ENCODE measurements around the gene RAB22A. TPM values are rescaled to one million over a fixed set of nuclear protein-coding genes. Genes with fewer than 3 reads are reported as not detected.

RAB22A gene
- total and polyA plus RNA-seq, 9 of the 15 experiments (the other 6 are each of a cell fraction or from before 2014, with no cell fraction given), result 1.1 to 8.0 (median 6.7) TPM

DNA sequence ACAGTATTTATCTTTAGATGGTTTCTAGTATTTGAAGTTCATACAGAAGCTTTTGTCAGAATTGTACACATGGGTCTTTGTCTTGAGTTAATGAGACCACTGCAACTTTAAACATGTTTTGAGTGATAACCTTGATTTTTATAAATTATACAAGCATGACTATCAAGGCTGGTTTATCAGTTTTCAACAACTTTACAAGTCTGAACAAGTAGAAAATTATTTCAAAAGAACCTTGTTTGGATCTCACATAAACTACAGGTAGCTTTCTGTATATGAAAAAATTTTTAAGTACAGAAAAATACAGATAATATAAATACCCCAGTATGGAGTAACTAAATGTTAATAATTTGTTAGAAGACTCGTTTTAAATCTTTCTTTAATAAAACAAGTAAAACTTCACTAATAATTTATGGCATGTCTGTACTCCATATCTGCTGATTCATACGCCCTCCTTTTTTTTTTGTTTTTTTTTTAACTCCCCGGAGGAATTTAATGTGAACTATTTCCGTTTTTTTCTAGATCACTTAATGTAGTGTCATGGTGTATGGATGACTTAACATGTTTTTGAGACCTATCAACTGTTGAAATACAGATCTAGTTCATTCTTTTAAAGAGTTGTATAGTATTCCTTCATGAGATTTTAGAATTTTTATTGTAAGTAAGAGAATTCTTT is 97.8 kb downstream of the RAB22A start (continued):
- TF ChIP-seq TEAD2 (tag; IDR thresholded peaks at IDR 0.05) (no peak), SMARCE1 (IDR thresholded peaks at IDR 0.05) (0 out of 2 replicates have a peak, but pooled peaks have one; percentile 19), KLF10 (CRISPR knock-in tag; IDR thresholded peaks at IDR 0.05) (no peak), SMAD4 (CRISPR knock-in tag; conservative IDR thresholded peaks at IDR 0.05) (no peak), HMG20B (CRISPR knock-in tag; IDR thresholded peaks at IDR 0.05) (no peak), PHF21A (IDR thresholded peaks at IDR 0.05; ENCODE audit: borderline replicate concordance, low read depth) (no peak), TCF3 (CRISPR knock-in tag; IDR thresholded peaks at IDR 0.05) (no peak), MYBL2 (IDR thresholded peaks at IDR 0.05; ENCODE audit: low read depth) (no peak; the same call in 1 of the 2 replicates), MYBL2 (CRISPR knock-in tag; IDR thresholded peaks at IDR 0.05; ENCODE audit: borderline replicate concordance) (no peak), ZNF668 (CRISPR knock-in tag; IDR thresholded peaks at IDR 0.05) (no peak), GABPA (tag; conservative IDR thresholded peaks at IDR 0.05; ENCODE audit: low read depth) (peak; percentile 54), ETV1 (tag; conservative IDR thresholded peaks at IDR 0.05; ENCODE audit: low read depth) (no peak), MIER1 (IDR thresholded peaks at IDR 0.05; ENCODE audit: low read depth) (no peak), ETV5 (CRISPR knock-in tag; IDR thresholded peaks at IDR 0.05; ENCODE audit: low read depth) (no peak), KLF1 (tag; IDR thresholded peaks at IDR 0.05) (no peak)
- TF ChIP-seq, protein P1, sequence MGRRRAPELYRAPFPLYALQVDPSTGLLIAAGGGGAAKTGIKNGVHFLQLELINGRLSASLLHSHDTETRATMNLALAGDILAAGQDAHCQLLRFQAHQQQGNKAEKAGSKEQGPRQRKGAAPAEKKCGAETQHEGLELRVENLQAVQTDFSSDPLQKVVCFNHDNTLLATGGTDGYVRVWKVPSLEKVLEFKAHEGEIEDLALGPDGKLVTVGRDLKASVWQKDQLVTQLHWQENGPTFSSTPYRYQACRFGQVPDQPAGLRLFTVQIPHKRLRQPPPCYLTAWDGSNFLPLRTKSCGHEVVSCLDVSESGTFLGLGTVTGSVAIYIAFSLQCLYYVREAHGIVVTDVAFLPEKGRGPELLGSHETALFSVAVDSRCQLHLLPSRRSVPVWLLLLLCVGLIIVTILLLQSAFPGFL (CRISPR knock-in tag; IDR thresholded peaks at IDR 0.05), result no peak
- TF ChIP-seq, protein P2, sequence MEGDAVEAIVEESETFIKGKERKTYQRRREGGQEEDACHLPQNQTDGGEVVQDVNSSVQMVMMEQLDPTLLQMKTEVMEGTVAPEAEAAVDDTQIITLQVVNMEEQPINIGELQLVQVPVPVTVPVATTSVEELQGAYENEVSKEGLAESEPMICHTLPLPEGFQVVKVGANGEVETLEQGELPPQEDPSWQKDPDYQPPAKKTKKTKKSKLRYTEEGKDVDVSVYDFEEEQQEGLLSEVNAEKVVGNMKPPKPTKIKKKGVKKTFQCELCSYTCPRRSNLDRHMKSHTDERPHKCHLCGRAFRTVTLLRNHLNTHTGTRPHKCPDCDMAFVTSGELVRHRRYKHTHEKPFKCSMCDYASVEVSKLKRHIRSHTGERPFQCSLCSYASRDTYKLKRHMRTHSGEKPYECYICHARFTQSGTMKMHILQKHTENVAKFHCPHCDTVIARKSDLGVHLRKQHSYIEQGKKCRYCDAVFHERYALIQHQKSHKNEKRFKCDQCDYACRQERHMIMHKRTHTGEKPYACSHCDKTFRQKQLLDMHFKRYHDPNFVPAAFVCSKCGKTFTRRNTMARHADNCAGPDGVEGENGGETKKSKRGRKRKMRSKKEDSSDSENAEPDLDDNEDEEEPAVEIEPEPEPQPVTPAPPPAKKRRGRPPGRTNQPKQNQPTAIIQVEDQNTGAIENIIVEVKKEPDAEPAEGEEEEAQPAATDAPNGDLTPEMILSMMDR (IDR thresholded peaks at IDR 0.05 in 2 of 3, conservative IDR thresholded peaks at IDR 0.05 in 1 of 3; ENCODE audit: insufficient read depth in 2 of 3, low read depth in 1 of 3, low read length in 3 of 3), result no peak
- TF ChIP-seq, protein P3, sequence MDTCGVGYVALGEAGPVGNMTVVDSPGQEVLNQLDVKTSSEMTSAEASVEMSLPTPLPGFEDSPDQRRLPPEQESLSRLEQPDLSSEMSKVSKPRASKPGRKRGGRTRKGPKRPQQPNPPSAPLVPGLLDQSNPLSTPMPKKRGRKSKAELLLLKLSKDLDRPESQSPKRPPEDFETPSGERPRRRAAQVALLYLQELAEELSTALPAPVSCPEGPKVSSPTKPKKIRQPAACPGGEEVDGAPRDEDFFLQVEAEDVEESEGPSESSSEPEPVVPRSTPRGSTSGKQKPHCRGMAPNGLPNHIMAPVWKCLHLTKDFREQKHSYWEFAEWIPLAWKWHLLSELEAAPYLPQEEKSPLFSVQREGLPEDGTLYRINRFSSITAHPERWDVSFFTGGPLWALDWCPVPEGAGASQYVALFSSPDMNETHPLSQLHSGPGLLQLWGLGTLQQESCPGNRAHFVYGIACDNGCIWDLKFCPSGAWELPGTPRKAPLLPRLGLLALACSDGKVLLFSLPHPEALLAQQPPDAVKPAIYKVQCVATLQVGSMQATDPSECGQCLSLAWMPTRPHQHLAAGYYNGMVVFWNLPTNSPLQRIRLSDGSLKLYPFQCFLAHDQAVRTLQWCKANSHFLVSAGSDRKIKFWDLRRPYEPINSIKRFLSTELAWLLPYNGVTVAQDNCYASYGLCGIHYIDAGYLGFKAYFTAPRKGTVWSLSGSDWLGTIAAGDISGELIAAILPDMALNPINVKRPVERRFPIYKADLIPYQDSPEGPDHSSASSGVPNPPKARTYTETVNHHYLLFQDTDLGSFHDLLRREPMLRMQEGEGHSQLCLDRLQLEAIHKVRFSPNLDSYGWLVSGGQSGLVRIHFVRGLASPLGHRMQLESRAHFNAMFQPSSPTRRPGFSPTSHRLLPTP (IDR thresholded peaks at IDR 0.05; ENCODE audit: borderline replicate concordance, extremely low read depth, insufficient read length), result no peak
- TF ChIP-seq, protein P4, sequence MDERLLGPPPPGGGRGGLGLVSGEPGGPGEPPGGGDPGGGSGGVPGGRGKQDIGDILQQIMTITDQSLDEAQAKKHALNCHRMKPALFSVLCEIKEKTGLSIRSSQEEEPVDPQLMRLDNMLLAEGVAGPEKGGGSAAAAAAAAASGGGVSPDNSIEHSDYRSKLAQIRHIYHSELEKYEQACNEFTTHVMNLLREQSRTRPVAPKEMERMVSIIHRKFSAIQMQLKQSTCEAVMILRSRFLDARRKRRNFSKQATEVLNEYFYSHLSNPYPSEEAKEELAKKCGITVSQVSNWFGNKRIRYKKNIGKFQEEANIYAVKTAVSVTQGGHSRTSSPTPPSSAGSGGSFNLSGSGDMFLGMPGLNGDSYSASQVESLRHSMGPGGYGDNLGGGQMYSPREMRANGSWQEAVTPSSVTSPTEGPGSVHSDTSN (CRISPR knock-in tag; IDR thresholded peaks at IDR 0.05; ENCODE audit: low read depth), result no peak
- TF ChIP-seq, protein P4 (tag; conservative IDR thresholded peaks at IDR 0.05; ENCODE audit: low read depth), result peak; percentile 87
